Activated CD8-positive, alpha-beta memory T cell treated with anti-CD3 and anti-CD28 coated beads, Interleukin-2, amount 50 U/mL, for 48 hours (primary cell): ENCODE measurements around the gene TMEM132C.

Experiments used
- DNase-seq: peaks from one replicate; pipeline ENCODE4 v3.0.0-alpha.2; 2020

The TMEM132C gene

GRCh38 chr12:128288896-128289295 lies 21.9 kb downstream of the TMEM132C start:
- DNase-seq, result no peak

- DNase-seq, result no peak
Observed at GRCh38 chr12:128290938-128291337, 24.0 kb downstream of the TMEM132C start.

DNA sequence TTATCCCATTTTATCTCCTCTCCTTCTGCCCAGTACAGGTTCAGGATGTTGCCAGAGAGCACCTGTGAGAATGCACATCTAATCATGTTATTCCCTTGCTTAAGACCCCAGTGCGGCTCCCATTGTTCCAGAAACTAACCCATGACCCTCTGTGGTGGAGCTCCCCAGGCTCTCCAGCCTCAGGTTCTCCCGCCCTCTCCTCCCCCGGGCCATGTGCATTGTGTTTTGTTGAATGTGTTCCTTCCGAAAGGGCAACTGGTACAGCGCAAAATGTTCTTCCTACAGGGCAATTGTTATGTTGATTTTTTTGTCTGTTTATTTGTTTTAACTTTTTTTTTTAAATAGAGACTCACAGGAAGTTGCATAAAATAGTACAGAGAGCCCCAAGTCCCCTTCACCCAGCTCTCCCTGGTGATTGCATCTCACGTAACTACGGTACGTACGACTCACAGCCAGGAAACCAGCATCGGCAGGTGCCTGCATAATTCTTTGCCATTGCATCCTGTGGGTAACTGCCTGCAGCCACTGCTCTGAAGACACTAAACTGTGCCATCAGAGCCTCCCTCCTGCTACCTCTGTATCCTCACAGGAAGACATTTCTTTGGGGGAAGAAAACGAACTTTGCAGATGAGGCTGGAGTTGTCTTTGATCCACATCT lies 31.2 kb downstream of the TMEM132C start:
- no peak for DNase-seq

GRCh38 chr12:128305336-128305892 lies 38.4 kb downstream of the TMEM132C start:
- no peak for DNase-seq

DNA sequence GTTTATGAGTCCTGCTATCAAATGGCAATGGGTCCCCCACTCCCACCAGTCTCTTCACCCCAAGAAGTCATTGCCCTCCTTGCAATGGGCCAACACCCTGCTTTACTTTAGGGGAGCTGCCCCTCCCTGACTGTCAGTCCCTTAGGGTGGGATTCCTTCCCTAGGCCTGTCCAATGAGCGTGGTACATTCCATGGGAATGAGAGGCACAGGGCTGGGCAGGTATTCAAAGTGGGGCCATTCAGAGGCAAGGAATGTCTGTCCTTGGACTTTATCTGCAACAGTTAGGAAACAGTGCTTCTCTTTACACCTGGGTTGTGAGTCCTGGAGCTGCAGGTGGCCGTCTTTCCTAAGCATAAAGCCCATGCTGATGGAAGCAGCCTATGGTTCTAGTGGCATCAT lies 40.8 kb downstream of the TMEM132C start:
- DNase-seq, result no peak

- no peak for DNase-seq
Observed at GRCh38 chr12:128312661-128313060, 45.7 kb downstream of the TMEM132C start.

GRCh38 chr12:128313931-128314330 lies 47.0 kb downstream of the TMEM132C start:
- no peak for DNase-seq

DNA sequence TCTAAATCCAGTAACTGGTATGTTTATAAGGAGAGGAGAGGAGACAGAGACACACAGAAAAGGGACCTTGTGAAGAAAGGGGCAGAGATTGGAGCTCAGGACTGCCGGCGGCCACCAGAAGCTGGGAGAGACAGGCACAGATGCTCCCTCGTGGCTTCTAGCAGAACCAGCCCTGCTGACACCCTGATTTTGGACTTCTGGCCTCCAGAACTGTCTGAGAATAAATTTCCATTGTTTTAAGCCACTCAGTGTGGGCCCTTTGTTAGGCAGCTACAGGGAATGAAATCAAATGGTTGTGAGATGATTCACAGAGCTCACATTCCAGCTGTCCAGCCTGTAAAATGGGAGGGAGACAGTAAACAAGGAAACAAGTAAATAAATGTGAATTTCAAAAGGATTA lies 47.6 kb downstream of the TMEM132C start:
- DNase-seq, result no peak

GRCh38 chr12:128316078-128316477 lies 49.1 kb downstream of the TMEM132C start:
- no peak for DNase-seq

GRCh38 chr12:128316973-128317526 lies 50.1 kb downstream of the TMEM132C start:
- DNase-seq, result no peak

- DNase-seq, result no peak
Observed at GRCh38 chr12:128318341-128318740, 51.4 kb downstream of the TMEM132C start.

DNA sequence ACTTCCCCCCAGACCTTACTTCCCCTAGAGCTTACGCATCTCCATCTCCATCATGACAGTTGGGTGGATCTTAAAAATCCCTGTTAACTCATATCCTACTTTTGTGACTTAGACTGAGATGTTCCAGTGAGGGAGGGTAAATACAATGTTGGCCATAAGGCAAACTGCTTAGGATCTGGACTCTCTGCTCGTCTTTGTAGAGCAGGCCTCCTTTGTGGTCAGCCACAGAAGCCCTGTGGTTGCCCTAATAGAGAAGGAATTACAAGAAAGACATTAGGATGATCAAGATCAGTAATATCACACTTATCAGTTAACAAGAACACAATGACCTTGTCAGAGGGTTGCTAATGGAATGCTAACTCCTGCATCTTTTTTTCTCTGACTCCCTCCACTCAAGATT lies 52.0 kb downstream of the TMEM132C start:
- DNase-seq, result no peak

DNA sequence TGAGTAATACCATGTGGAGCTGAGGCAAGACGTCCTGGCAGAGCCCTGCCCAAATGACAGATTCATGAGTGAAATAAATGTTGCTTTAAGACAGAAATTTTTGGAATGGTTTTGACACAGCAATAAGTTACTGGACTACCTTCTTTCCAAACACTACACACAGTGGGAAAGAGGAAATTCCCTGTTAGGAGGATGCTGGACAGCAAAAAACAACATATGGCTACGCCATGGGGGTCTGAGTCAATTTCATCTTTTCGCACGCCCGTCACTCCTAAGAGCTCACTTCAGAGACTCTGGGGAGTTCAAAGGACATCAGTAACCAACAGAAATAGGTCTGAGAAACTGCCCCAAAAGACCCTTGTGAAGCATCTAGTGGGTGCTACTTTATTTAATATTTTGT lies 55.4 kb downstream of the TMEM132C start:
- DNase-seq, result no peak

DNA sequence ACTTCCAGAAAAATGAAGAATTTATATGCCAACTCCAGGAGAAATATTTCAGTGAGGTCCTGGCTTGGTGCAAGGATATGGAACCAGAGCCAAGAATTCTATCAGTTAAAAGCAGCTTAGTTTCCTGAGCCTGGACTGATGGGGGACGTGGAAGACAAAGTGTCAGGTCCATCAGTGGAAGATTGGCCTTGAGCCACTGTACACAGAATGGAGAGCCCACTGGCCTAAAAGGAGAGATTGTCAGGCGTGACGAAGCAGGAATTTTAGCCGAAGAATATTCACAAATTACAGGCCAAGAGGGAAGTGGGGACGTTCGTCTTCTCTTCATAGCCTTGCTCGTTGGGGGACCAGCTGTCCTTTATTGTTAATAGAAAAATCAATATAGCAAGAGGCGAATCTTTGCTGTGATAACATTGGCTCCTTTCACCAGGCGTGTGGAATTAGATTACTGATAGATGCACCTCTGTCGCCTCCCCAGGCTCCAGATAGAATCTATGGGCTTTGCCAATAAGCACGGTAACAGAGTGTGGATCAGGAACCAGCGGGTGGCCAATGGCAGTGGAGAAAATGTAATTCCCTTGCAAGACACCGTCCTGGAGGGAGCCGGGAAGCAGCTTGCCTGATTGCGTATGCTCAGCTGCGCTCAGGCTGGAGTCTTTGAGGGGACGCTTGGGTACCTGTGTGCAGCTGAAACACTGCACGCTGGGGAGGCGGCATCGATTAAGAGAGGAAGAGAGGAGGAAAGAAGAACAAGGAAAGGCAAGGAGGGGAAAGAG lies 56.4 kb downstream of the TMEM132C start:
- DNase-seq, result no peak

GRCh38 chr12:128325646-128326045 lies 58.7 kb downstream of the TMEM132C start:
- no peak for DNase-seq

DNA sequence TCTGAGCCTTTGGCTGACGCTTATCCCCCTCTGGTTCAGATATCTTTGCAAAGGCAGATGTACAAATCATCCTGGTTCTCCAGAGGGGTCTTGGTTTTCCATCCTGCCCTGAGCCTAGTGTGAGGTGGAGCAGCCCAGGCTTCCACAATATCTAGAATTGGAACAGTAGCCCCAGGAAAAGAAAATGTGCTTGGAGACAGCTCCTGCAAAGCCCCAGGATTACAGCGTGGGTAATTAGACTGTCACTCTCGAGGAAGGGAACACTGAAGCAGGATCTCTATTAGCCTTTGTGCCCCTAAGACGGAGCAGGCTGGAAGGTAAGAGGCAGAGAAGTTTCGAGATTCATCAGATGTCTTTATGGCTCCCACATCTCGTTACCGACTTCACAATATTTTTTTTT lies 59.4 kb downstream of the TMEM132C start:
- no peak for DNase-seq

- DNase-seq, result no peak
Observed at GRCh38 chr12:128328961-128329360, 62.0 kb downstream of the TMEM132C start.

DNA sequence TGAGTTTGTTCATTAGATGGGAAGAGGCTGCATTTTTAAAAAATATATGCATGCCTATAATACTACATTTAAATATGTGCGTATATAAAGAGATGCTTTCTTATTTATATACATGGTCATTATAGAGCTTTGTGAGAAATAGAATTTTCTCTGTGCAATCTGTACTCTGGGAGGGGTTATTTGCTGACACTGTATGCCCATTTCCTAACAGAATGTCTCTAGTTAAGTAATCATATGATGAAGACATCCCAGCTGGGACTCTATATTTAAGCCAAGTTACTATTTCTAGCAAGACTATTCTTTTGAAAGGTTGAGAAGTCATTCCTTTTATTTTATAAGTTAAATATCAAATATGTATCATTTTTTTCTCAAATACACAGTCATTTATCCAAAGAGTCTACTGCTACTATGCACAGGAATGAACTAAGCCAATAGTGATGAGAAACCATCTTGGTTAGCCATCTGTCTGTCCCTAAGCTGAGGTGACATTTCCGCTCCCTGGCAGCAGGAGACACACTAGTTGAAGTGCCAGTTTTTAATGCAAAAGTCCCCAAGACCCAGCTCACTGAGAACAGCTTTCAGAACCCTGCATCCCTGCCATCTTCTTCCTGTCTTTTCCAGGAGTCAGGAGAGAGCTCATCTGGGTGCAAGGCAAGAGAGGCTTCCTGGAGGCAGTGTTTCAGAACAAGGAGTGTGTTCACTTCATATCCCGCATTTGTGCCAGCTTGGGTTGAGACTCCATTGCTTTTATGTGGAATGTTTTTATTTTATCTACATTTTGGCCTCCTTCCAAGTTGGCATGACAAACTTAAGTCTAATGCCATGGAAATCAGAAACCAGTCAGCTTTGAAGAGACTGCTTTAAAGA lies 69.5 kb downstream of the TMEM132C start:
- no peak for DNase-seq

- no peak for DNase-seq
Observed at GRCh38 chr12:128337071-128337345, 70.0 kb downstream of the TMEM132C start.

GRCh38 chr12:128337431-128338170 lies 70.6 kb downstream of the TMEM132C start:
- no peak for DNase-seq

DNA sequence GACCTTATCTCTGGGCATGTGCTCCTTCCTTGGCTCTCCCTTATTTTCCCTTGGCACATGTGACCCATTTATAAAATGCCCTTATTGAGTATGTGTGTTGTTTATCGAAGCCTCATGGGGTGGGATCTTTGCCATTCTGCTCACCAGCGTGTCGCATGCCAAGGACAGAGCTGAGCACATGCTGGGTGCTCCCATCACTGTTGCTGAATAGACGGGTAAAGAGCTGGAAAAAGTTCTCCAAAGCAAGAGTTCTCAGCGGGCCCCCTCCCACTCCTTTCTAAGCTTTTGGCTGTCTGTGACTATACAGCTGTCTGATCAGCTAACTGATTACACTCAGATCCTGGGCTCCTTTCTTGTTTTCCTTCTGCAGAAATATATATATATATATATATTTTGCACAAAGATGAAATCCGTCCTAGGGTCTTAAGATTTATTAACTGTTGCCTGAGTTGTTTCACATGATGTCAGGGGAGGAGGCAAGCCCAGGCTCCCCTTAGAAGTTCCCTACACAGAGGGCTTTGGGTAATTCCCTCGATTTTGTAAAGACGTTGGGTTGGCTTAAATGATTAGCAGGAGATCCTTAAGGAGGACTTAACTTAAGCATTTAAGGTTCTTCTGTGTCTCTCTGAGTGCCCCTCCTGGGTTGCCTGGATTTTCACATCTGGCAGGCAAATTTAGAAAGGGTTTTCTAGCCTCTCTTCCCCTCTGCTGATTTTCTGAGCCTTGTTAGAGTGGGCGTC lies 71.6 kb downstream of the TMEM132C start:
- DNase-seq, result no peak

- no peak for DNase-seq
Observed at GRCh38 chr12:128339126-128339520, 72.2 kb downstream of the TMEM132C start.
